OCI-LY7 (cell line): ENCODE measurements around the gene KRT12. TPM values are rescaled to one million over a fixed set of nuclear protein-coding genes. Genes with fewer than 3 reads are reported as not detected.

ENCODE experiments used
- BruUV-seq: library from RNA; stranded (reverse); fragments of 400-500 nt; replicated peaks from 2 replicates; lab custom pipeline; 2021; lab: Mats Ljungman, UMichigan
- CTCF ChIA-PET: fragments of 300-600 bp; sonication (Branson Sonifier 250); formaldehyde crosslinking; loops from one replicate; lab custom pipeline; 2022; ENCODE audit warnings: antibody characterized with exemption; ENCODE audit not compliant: unreplicated experiment; lab: Charles Lee
- POLR2A ChIA-PET: fragments of 300-600 bp; sonication (Branson Sonifier 250); formaldehyde crosslinking; loops from one replicate; lab custom pipeline; 2022; ENCODE audit warnings: antibody characterized with exemption; lab: Charles Lee
- DNase-seq: peaks from one replicate; pipeline ENCODE4 v3.0.0-alpha.2; 2015; ENCODE audit warnings: low spot score
- H2AFZ ChIP-seq: fragments of 200-600 bp; sonication (generic), shearing (Covaris generic); 2 replicates; pipeline ENCODE4 v1.6.1; 2014; ENCODE audit warnings: mild to moderate bottlenecking, antibody characterized with exemption, low read length, moderate library complexity
- H3K27ac ChIP-seq: fragments of 200-600 bp; sonication (generic); 2 replicates; pipeline ENCODE4 v1.5.1; 2014; ENCODE audit warnings: mixed run types, low read depth, mild to moderate bottlenecking, moderate library complexity, low read length, inconsistent platforms; ENCODE audit not compliant: poor library complexity, severe bottlenecking
- H3K36me3 ChIP-seq: fragments of 200-600 bp; sonication (generic); 2 replicates; pipeline ENCODE4 v1.6.1; 2014; ENCODE audit warnings: mild to moderate bottlenecking, antibody characterized with exemption, low read length, moderate library complexity, mixed read lengths; ENCODE audit not compliant: insufficient read depth
- H3K4me1 ChIP-seq: fragments of 200-600 bp; sonication (generic); 2 replicates; pipeline ENCODE4 v1.5.1; 2014; ENCODE audit warnings: mild to moderate bottlenecking, low read length; ENCODE audit not compliant: insufficient read depth, poor library complexity, severe bottlenecking
- H3K4me2 ChIP-seq: fragments of 200-600 bp; sonication (generic); 2 replicates; pipeline ENCODE4 v1.6.1; 2014; ENCODE audit warnings: mild to moderate bottlenecking, low read length
- H3K4me3 ChIP-seq: fragments of 200-600 bp; sonication (generic); 2 replicates; pipeline ENCODE4 v1.5.1; 2014; ENCODE audit warnings: mild to moderate bottlenecking, low read depth, low read length; ENCODE audit not compliant: poor library complexity, severe bottlenecking
- H3K79me2 ChIP-seq: fragments of 200-600 bp; sonication (generic); 2 replicates; pipeline ENCODE4 v1.6.1; 2016; ENCODE audit warnings: low read depth, mild to moderate bottlenecking, low read length, moderate library complexity, mixed read lengths; ENCODE audit not compliant: insufficient read depth
- H3K9me2 ChIP-seq: fragments of 200-600 bp; sonication (generic); 2 replicates; pipeline ENCODE4 v1.6.1; 2016; ENCODE audit warnings: mild to moderate bottlenecking, low read length, mixed read lengths; ENCODE audit not compliant: insufficient read depth
- H3K9me3 ChIP-seq: fragments of 200-600 bp; sonication (generic); 2 replicates; pipeline ENCODE4 v1.6.1; 2014; ENCODE audit warnings: mild to moderate bottlenecking, mixed run types, low read length, mixed read lengths
- H4K20me1 ChIP-seq: fragments of 200-600 bp; sonication (generic); 2 replicates; pipeline ENCODE4 v1.6.1; 2014; ENCODE audit warnings: mild to moderate bottlenecking, antibody characterized with exemption, low read length, moderate library complexity, mixed read lengths; ENCODE audit not compliant: insufficient read depth
- CTCF ChIP-seq: fragments of 200-600 bp; sonication (generic); conservative IDR thresholded peaks from 2 replicates; pipeline ENCODE4 v1.5.1; 2014; ENCODE audit warnings: mild to moderate bottlenecking, antibody characterized with exemption, low read length, moderate library complexity, mixed read lengths
- EZH2phosphoT487 ChIP-seq: fragments of 200-600 bp; sonication (generic); IDR thresholded peaks from 2 replicates; pipeline ENCODE4 v1.6.1; 2018; ENCODE audit warnings: low read depth, borderline replicate concordance, mild to moderate bottlenecking, mixed run types, antibody characterized with exemption, low read length, moderate library complexity, mixed read lengths
- intact Hi-C: fragments of 100-400 bp; cut with micrococcal nuclease; formaldehyde crosslinking; loops from one replicate; pipeline ENCODE4 v1.10.0; 2022; ENCODE audit not compliant: unreplicated experiment
- total RNA-seq, 2 experiments: library from RNA; depleted of rRNA in 1 of 2; stranded (reverse); fragments of >200 nt in 1 of 2; shearing (Covaris generic) in 1 of 2; gene quantifications; 2 replicates each; pipeline ENCODE4 v1.2.3, GENCODE V29; 2014 to 2022

KRT12 gene
- total RNA-seq, 2 experiments from 2014 or later: not detected

- no peak for TF ChIP-seq CTCF
- no peak for TF ChIP-seq EZH2phosphoT487
- no peak for DNase-seq
- no peaks in the 10 kb centered on the region for H3K9me3 ChIP-seq
- BruUV-seq: no TSS peak
- no peaks in the 10 kb centered on the region for H3K79me2 ChIP-seq
- H3K4me1 ChIP-seq: no peaks in the 10 kb centered on the region
- H3K4me3 ChIP-seq: no peak overlapping the region
- intact Hi-C loops: no loop called here
- CTCF ChIA-PET: no interaction called here
- H4K20me1 ChIP-seq: no peaks in the 10 kb centered on the region
- H3K9me2 ChIP-seq: no peaks in the 10 kb centered on the region
- no peak overlapping the region for H3K27ac ChIP-seq
- H3K36me3 ChIP-seq: no peaks in the 10 kb centered on the region
- H3K4me2 ChIP-seq: no peak overlapping the region
- H2AFZ ChIP-seq: no peak overlapping the region
- POLR2A ChIA-PET: interaction anchor here (0.6 kb wide), 1 partner anchor 71 kb away, joined by 9 read pairs; no protein-coding TSS in a partner anchor
These were observed 39.1 kb downstream of the KRT12 start for GRCh38 chr17:40827746-40828453.

- no peaks in the 10 kb centered on the region for H3K9me2 ChIP-seq
- intact Hi-C loops: no loop called here
- H3K4me1 ChIP-seq: no peaks in the 10 kb centered on the region
- POLR2A ChIA-PET: interaction anchor here (1.5 kb wide), 1 partner anchor 11 kb away, joined by 4 read pairs; no protein-coding TSS in a partner anchor
- H2AFZ ChIP-seq: no peak overlapping the region
- H3K4me2 ChIP-seq: no peak overlapping the region
- H3K4me3 ChIP-seq: no peak overlapping the region
- DNase-seq: no peak
- H3K36me3 ChIP-seq: no peaks in the 10 kb centered on the region; the same call in 1 of the 2 replicates
- no peak for TF ChIP-seq CTCF
- no peak for TF ChIP-seq EZH2phosphoT487
- H3K9me3 ChIP-seq: no peaks in the 10 kb centered on the region
- CTCF ChIA-PET: no interaction called here
- H4K20me1 ChIP-seq: no peaks in the 10 kb centered on the region
- H3K79me2 ChIP-seq: no peaks in the 10 kb centered on the region
- BruUV-seq: no TSS peak
- H3K27ac ChIP-seq: no peak overlapping the region
These were observed 41.4 kb downstream of the KRT12 start for GRCh38 chr17:40825599-40825998.
